ENCODE data around the gene ITGB5. TPM values are rescaled to one million over a fixed set of nuclear protein-coding genes. Genes with fewer than 3 reads are reported as not detected.

ITGB5 gene
- total and polyA plus RNA-seq, 2 experiments from 2014 or later: 103 to 109 TPM

GRCh38 chr3:124847863-124848262, 39.3 kb downstream of the ITGB5 start:
- Histone ChIP-seq H3K4me3 (no peak overlapping the region), H3K79me2 (peaks cover 5% of the 10 kb centered on the region), H4K20me1 (ENCODE audit: insufficient read depth, poor library complexity, severe bottlenecking) (no peaks in the 10 kb centered on the region), H3K27ac (no peak overlapping the region), H3K4me2 (no peak overlapping the region), H3K36me3 (replicated peaks; ENCODE audit: insufficient read depth, low read depth) (no peaks in the 10 kb centered on the region), H2AFZ (no peak overlapping the region), H3K9me2 (replicated peaks; ENCODE audit: insufficient read depth) (no peaks in the 10 kb centered on the region), H3K9me3 (ENCODE audit: low read depth) (no peaks in the 10 kb centered on the region), H3K27me3 (no peaks in the 10 kb centered on the region), H3K4me1 (ENCODE audit: insufficient read depth) (peaks cover 30% of the 10 kb centered on the region)
- 85% methylated on average over 2 of the region's 2 CpGs for WGBS (ENCODE audit: low lambda C conversion rate, missing lambda C conversion rate)
- no peak for DNase-seq (ENCODE audit: low spot score)
- TF ChIP-seq CTCF (IDR thresholded peaks at IDR 0.05; ENCODE audit: poor library complexity) (no peak), EZH2 (IDR thresholded peaks at IDR 0.05; ENCODE audit: borderline replicate concordance) (no peak), EZH2phosphoT487 (IDR thresholded peaks at IDR 0.05; ENCODE audit: low read depth, severe bottlenecking, unreplicated experiment) (no peak)

GRCh38 chr3:124847051-124847450, 40.1 kb downstream of the ITGB5 start:
- WGBS (ENCODE audit: low lambda C conversion rate, missing lambda C conversion rate): 79% methylated on average over 1 of the region's 1 CpG
- no peak overlapping the region for H3K27ac ChIP-seq
- no peaks in the 10 kb centered on the region for H3K27me3 ChIP-seq
- H3K79me2 ChIP-seq: peaks cover 7% of the 10 kb centered on the region
- no peaks in the 10 kb centered on the region for H3K36me3 ChIP-seq (replicated peaks; ENCODE audit: insufficient read depth, low read depth)
- H4K20me1 ChIP-seq (ENCODE audit: insufficient read depth, poor library complexity, severe bottlenecking): no peaks in the 10 kb centered on the region
- peaks cover 26% of the 10 kb centered on the region for H3K4me1 ChIP-seq (ENCODE audit: insufficient read depth)
- no peak overlapping the region for H3K4me3 ChIP-seq
- no peaks in the 10 kb centered on the region for H3K9me2 ChIP-seq (replicated peaks; ENCODE audit: insufficient read depth)
- DNase-seq (ENCODE audit: low spot score): no peak
- no peak for TF ChIP-seq EZH2phosphoT487 (IDR thresholded peaks at IDR 0.05; ENCODE audit: low read depth, severe bottlenecking, unreplicated experiment)
- no peak for TF ChIP-seq CTCF (IDR thresholded peaks at IDR 0.05; ENCODE audit: poor library complexity)
- no peak for TF ChIP-seq EZH2 (IDR thresholded peaks at IDR 0.05; ENCODE audit: borderline replicate concordance)
- no peak overlapping the region for H2AFZ ChIP-seq
- no peak overlapping the region for H3K4me2 ChIP-seq
- H3K9me3 ChIP-seq (ENCODE audit: low read depth): no peaks in the 10 kb centered on the region

DNA sequence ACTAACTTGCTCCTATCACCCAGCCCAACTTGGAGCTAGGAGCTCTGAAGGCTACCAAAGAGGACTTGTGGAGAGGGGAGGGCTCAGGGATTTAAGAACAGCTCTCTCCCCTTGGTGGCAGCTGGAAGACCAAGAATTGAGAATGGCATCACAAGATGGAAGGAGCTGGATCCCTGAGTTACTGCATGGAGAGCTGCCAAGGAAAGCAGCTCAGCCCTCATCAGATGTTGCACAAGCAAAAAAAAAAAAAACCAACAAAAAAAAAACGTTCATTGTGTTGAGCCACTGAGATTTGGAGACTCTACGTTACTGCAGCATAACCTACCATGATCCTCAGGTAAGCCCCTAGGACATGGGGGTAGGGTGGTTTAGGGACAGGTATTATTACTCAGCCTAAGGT, 41.0 kb downstream of the ITGB5 start:
- TF ChIP-seq EZH2phosphoT487 (IDR thresholded peaks at IDR 0.05; ENCODE audit: low read depth, severe bottlenecking, unreplicated experiment): no peak
- no peaks in the 10 kb centered on the region for H3K36me3 ChIP-seq (replicated peaks; ENCODE audit: insufficient read depth, low read depth)
- peaks cover 17% of the 10 kb centered on the region for H3K4me1 ChIP-seq (ENCODE audit: insufficient read depth)
- H3K9me2 ChIP-seq (replicated peaks; ENCODE audit: insufficient read depth): no peaks in the 10 kb centered on the region
- H3K79me2 ChIP-seq: peaks cover 10% of the 10 kb centered on the region
- H4K20me1 ChIP-seq (ENCODE audit: insufficient read depth, poor library complexity, severe bottlenecking): no peaks in the 10 kb centered on the region
- no peak overlapping the region for H3K4me2 ChIP-seq
- no peaks in the 10 kb centered on the region for H3K27me3 ChIP-seq
- no peak overlapping the region for H2AFZ ChIP-seq
- peak overlapping the region; percentile 70 for H3K27ac ChIP-seq
- H3K4me3 ChIP-seq: no peak overlapping the region
- no peaks in the 10 kb centered on the region for H3K9me3 ChIP-seq (ENCODE audit: low read depth)
- DNase-seq (ENCODE audit: low spot score): no peak
- 71% methylated on average over 2 of the region's 2 CpGs for WGBS (ENCODE audit: low lambda C conversion rate, missing lambda C conversion rate)

DNA sequence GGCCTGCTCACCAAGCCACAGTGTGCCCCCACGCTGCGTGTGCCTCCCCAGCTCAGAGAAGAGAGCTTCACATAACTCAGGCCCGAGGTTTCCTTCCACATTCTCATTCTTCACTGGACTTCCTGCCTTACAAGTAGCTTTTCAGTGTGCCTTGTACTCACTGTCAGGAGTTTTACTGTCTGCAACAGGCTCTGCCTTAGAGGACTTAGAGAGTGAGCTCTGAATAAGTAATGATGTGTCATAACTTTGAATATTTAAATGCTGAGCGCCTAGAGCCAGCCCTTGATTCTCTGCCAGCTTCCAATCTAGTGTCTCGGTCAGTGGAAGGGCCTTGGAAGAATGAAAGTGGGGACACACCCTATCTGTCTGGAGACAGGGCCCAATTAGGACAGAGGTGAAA, 41.8 kb downstream of the ITGB5 start:
- H3K36me3 ChIP-seq (replicated peaks; ENCODE audit: insufficient read depth, low read depth): no peaks in the 10 kb centered on the region
- H2AFZ ChIP-seq: no peak overlapping the region
- no peaks in the 10 kb centered on the region for H3K27me3 ChIP-seq
- peaks cover 10% of the 10 kb centered on the region for H3K79me2 ChIP-seq
- no peak for TF ChIP-seq EZH2phosphoT487 (IDR thresholded peaks at IDR 0.05; ENCODE audit: low read depth, severe bottlenecking, unreplicated experiment)
- no peak for TF ChIP-seq EZH2 (IDR thresholded peaks at IDR 0.05; ENCODE audit: borderline replicate concordance)
- TF ChIP-seq CTCF (IDR thresholded peaks at IDR 0.05; ENCODE audit: poor library complexity): no peak
- peak; percentile 49 for DNase-seq (ENCODE audit: low spot score)
- H3K4me3 ChIP-seq: no peak overlapping the region
- H3K9me3 ChIP-seq (ENCODE audit: low read depth): no peaks in the 10 kb centered on the region
- no peak overlapping the region for H3K4me2 ChIP-seq
- H3K27ac ChIP-seq: peak overlapping the region; percentile 70
- no peaks in the 10 kb centered on the region for H3K9me2 ChIP-seq (replicated peaks; ENCODE audit: insufficient read depth)
- peaks cover 12% of the 10 kb centered on the region for H3K4me1 ChIP-seq (ENCODE audit: insufficient read depth)
- H4K20me1 ChIP-seq (ENCODE audit: insufficient read depth, poor library complexity, severe bottlenecking): no peaks in the 10 kb centered on the region
- WGBS (ENCODE audit: low lambda C conversion rate, missing lambda C conversion rate): 75% methylated on average over 5 of the region's 5 CpGs

All from hepatocyte (in vitro differentiated cells).